SKM-1 (cell line): ENCODE results near the gene RBM20.

ENCODE experiments used
- DNase-seq: peaks from one replicate; lab custom pipeline; 2025; ENCODE audit not compliant: unreplicated experiment; lab: John Stamatoyannopoulos, UW

The RBM20 gene

DNA sequence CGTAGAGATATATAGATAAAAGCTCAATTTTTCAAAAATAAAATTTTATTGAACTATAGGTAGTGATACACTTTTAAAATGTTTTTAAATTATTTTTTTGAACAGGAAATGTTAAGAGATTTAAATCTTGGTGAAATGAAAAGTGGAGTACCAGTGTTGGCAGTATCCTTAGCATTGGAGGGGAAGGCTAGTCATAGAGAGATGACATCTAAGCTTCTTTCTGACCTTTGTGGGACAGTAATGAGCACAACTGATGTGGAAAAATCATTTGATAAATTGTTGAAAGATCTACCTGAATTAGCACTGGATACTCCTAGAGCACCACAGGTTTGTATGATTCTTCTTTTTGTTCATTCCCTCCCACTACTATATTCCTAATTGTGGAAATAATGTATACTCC, 243.4 kb downstream of the RBM20 start:
- DNase-seq = no peak
